Activated CD4-positive, alpha-beta T cell treated with anti-CD3 and anti-CD28 coated beads for 24 hours (primary cell): ENCODE measurements around the gene KRT85.
"Not testable (repeated sequence)": the region's sequence is repeated elsewhere in the genome, so short reads cannot be mapped to it uniquely, and the experiment has no call there.

ENCODE experiments used
- DNase-seq, 2 donors: peaks; one replicate each; pipeline ENCODE4 v3.0.0-alpha.2; 2020; ENCODE audit warnings: low read depth in 2 of 2

KRT85 gene

GRCh38 chr12:52349196-52349595 is 18.1 kb downstream of the KRT85 start:
- DNase-seq: no peak

GRCh38 chr12:52347551-52348510 is 19.4 kb downstream of the KRT85 start:
- no peak for DNase-seq

DNA sequence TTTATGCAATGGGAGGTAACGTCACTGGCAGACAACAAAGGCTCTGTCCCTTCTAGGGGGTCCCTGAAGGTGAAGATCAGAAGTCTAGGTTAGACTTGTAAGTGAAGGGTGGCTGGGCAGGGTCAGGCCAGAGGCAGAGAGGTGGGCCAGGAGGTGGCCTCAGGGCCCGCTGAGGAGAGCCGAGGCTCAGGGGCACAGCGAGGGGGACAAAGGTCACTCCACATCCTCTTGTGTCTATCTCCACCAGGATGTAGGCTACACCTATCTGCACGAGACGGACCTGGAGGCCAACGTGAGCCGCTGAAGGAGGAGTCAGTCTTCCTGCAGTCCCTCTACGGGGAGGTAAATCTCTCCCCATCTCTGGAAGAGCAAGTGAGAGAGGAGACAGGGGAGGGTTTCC is 20.3 kb downstream of the KRT85 start:
- no peak for DNase-seq

- no peak for DNase-seq
Observed at GRCh38 chr12:52346593-52346992, 20.7 kb downstream of the KRT85 start.

GRCh38 chr12:52345041-52345440 is 22.2 kb downstream of the KRT85 start:
- not testable (repeated sequence) for DNase-seq

DNA sequence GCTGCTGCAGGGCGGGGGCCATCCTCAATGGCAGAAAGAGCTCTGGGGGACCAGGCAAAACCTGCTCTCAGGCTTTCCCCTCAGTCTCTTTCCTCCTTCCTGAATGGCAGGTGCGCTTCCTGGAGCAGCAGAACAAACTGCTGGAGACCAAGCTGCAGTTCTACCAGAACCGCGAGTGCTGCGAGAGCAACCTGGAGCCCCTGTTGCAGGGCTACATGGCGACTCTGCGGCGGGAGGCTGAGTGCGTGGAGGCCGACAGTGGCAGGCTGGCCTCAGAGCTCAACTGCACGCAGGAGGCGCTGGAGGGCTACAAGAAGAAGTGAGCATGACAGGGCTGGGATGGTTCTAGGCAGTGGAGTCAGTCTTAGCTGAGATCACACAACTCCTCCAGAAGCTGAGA is 23.2 kb downstream of the KRT85 start:
- no peak for DNase-seq

GRCh38 chr12:52343550-52343949 is 23.7 kb downstream of the KRT85 start:
- no peak for DNase-seq

GRCh38 chr12:52342781-52343490 is 24.3 kb downstream of the KRT85 start:
- no peak for DNase-seq

GRCh38 chr12:52341066-52341580 is 26.2 kb downstream of the KRT85 start:
- DNase-seq: no peak

DNA sequence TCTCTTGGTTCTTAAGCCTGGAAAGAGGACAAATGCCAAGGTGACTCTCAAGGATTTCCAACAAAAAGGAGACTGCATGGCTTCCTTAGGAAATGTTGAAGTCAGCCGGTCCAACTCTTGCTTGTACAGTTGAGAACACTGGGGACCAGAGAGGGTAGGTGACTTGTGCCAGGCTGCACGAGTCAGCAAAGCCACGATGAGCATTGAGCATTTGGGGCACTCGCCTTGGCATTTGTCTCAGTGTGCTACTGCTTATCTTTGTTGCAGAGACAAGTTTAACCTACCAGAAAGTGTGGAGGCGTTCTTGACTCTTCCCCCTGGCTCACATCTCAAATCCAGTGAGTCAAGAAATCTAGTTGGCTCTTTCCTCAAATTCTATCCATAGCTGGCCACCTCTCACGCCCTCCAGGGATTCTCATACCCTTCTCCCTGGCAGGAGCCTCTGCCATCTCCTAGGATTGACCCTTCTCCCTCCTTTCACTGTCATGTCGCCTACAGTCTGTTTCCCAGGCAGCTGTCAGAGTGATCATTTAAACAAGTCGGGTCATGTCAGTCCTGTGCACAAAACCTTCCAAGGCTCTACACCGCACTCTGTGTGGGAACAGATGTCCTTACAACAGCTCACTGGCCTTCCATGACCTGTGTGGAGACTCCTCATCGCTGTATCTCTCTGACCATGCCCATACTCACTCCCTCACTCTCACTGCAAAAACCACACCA is 28.9 kb downstream of the KRT85 start:
- DNase-seq: no peak

DNA sequence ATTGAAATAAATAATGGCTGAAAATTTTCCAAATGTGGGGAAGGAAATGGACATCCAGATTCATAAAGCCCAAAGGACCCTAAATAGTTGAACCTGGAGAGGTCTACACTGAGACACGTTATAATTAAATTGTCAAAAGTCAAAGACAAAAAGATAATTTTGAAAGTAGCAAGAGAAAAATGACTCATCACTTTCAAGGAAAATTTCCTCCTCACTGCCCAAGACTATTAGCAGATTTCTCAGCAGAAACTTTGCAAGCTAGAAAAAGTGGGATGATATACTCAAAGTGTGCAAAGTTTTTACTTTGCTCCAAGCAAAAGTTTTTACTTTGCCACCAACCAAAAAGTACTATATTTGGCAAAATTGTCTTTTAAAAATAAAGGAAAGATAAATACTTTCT is 30.2 kb downstream of the KRT85 start:
- DNase-seq: no peak

- DNase-seq: no peak
Observed at GRCh38 chr12:52336641-52337040, 30.6 kb downstream of the KRT85 start.

DNA sequence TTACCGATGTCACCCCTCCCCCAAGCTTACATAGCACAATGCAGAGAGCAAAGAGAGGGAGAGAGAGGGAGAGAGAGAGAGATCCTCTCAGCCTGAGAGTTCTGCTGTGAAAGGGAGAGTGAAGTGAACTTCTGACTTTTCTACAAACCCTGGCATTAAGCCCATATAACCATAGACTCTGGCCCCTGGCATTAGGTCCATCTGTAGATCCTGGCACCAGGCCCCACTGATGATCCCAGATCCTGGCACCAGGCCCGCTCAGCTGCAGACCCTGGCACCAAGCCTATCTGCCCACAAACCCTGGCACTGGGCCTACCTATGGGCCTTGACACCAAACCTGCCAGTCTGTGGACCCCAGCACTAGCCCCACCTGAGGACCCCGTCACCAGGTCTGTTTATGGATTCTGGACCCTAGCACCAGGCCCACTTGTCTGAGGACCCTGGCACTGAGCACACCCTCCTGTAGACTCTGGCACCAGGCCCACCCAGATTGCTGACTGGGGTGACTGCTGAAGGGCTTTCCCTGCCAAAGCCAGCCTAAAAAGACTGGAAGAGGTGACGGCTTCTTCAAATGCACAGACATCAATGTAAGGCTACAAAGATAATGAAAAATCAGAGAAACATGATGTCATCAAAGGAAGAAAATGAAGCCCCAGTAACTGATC is 31.6 kb downstream of the KRT85 start:
- no peak for DNase-seq

DNA sequence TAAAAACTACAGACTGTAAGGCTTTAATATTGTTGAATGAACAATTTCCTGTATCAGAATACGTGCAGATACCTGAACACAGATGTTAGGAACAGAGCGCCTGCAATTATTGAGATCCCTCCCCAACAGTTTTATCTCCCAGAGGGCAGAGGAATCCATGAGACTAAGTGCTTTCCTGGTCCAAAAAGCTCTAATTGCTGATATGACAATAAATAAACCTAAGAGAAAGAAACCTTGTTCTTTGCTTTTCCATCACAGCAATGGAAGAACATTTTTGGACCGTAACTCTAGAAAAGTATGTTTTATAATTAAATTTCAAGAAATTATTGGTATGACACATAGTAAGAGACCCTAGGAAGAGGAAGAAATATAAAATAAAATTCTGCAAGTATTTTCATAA is 33.1 kb downstream of the KRT85 start:
- no peak for DNase-seq

DNA sequence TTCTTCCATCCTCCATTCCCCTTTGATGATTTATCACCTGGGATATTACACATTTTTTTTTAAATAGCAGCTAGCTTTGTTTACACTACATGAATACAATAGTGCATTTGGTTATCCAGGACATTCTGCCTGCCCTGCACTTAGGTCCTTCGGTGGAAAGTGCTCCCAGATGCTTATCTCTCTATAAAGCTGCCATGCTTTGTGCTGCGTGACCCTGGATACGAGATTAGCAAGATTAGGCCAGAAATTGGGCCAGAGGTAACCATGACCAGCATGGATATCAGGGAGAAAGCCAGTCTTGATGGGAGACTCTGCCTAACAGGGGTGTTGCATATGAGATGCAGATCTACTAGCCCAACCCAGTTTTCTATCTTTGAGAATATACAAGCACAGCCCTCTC is 34.0 kb downstream of the KRT85 start:
- no peak for DNase-seq

DNA sequence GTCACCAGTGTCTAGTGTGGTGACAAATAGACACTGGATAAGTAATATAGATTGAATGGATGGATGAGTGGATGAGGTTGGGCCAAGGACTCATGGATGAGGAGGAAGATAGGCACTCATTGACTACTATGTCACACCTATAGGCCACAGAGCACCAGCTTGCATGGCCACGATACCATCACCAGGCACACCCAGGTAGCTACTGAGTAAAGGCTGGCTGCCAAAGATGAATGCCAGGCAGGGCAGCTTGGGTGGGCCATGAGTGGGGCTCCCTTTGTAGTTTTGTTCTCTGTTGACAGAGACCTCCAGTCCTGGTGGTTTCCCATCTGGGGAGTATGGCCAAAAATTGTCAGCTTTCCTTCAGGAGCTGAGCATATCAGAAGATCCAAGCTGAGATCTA is 34.9 kb downstream of the KRT85 start:
- DNase-seq: no peak

DNA sequence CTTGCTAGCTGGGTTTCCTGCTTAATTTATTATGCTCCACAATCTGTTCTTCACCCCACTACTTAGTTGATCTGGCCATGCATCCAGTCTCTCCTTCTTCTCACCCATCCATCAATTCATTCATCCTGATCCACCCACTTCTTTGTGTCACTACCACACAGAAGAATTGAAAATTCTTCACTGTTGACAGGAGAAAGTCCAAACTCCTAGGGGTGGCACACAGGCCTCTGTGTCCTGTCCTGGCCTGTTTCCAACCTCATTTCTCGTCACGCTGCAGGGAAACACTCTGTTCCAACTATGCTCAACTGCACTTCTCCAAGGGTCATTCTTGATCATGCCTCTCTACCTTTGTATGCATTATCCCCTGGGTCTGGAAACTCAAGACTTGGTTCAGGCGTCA is 35.4 kb downstream of the KRT85 start:
- DNase-seq: no peak

GRCh38 chr12:52331039-52331438 is 36.2 kb downstream of the KRT85 start:
- no peak for DNase-seq

DNA sequence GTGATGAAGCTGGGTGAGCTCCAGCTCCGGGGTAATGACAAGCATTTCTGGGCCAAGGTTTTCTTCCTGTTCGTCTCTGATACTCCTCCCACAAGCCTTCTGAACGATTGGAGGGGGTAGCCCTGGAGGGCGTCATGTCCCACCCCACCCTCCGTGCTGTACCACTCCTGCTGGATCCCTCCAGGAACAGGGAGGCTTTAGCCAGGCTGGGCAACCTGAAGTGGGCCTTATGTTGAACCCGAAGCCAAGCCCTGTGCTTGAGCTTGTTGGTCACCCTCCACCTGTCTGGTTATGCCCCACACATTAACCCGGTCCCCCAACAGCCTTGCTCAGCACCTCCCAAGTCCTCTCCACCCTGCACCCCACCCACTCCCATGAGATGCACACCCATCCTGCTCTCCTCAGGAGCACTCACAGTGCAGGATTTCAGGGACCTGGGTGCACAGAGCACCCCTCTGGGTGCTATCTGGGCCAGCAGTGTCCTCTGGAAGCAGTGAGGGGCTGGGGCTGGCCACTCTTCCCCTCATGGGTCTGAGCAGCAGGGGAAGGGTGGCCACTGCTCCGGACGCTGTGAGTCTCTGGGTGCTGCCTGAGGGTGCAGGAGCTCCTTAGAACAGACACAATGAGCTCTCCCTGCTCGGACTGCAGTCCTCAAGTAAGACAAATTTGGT is 39.3 kb downstream of the KRT85 start:
- DNase-seq: no peak

DNA sequence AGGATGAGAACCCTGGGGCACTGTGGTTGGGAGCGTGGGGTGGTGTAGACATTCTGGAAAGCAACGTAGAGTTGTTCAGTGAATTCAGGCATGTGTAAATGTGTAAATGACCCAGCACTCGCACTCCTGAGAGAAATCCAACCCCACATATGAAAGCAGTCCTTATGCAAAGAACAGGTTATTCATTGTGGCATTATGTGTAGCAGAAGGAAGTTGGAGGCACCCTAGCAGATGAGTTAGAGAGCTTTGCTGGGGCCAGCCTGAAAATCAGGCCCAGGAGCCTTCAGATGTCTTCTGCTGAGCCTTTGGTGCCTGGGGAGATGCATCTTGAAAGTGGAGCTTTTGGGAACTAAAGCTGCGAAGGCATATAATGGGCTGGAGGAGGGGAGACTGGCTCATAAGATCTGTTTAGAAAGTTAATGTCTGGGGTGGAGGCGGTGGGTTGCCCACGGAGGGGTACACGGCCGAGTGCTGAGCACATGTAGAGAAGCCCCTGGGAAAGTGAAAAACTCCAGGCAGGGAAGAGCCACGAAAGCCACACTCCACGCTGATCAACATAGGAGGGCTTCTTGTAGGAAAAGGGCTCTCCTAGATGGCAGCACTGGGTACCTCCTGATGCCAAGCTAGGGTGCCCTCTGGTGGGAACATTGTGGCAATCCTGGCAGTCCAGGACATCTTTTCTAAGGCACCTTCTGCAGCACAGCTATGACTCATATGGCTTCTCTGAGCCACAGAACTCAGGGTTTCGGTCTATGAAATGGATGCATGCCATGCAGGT is 40.0 kb downstream of the KRT85 start:
- DNase-seq: peak; percentile 60 to 63

DNA sequence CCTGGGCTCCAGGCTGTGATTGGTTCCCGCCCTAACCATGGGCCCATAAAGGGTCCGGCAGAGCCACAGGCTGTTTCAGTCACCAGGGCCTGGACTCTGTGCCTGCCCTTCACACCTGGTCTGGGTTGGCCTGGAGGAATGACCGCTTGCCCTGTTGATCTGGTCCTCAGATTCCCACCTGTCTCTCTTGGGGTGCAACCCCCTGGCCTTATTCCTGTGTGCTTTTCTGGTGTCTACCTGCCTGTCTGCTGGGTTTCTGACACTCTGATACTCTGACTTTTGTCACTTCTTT is 43.2 kb downstream of the KRT85 start:
- DNase-seq: no peak
